Activated B cell treated with CpG ODN at 0.5 μM for 24 hours (primary cell): ENCODE measurements around the gene PPP2R2C. TPM values are rescaled to one million over a fixed set of nuclear protein-coding genes. Genes with fewer than 3 reads are reported as not detected.

Source experiments
- ATAC-seq: fragments of 200-7000 bp; cut with Tn5 transposase; one replicate; pipeline ENCODE4 v1.10.0; 2021; ENCODE audit warnings: low read depth, mild to moderate bottlenecking, moderate library complexity
- CTCF ChIA-PET: fragments of 350-600 bp; sonication (Branson Sonifier 250); formaldehyde crosslinking; loops from one replicate; lab custom pipeline; 2021; ENCODE audit warnings: antibody characterized with exemption; lab: Charles Lee
- POLR2A ChIA-PET: fragments of 350-600 bp; sonication (Branson Sonifier 250); formaldehyde crosslinking; loops from one replicate; lab custom pipeline; 2021; ENCODE audit warnings: antibody characterized with exemption; lab: Charles Lee
- DNase-seq: peaks from one replicate; pipeline ENCODE4 v3.0.0; 2022
- H3K27ac Mint-ChIP-seq: one replicate; pipeline ENCODE4 v1.8.0; 2020; ENCODE audit warnings: mixed read lengths
- H3K27me3 Mint-ChIP-seq: one replicate; pipeline ENCODE4 v1.8.0; 2021; ENCODE audit warnings: mixed read lengths
- H3K36me3 Mint-ChIP-seq: one replicate; pipeline ENCODE4 v1.8.0; 2021; ENCODE audit warnings: low read depth, mixed read lengths
- H3K4me1 Mint-ChIP-seq: one replicate; pipeline ENCODE4 v1.8.0; 2021; ENCODE audit warnings: mixed read lengths
- H3K4me3 Mint-ChIP-seq: one replicate; pipeline ENCODE4 v1.8.0; 2020; ENCODE audit warnings: mild to moderate bottlenecking, mixed read lengths
- H3K9me3 Mint-ChIP-seq: one replicate; pipeline ENCODE4 v1.8.0; 2020; ENCODE audit warnings: mixed read lengths
- intact Hi-C: fragments of 100-400 bp; cut with micrococcal nuclease; formaldehyde crosslinking; loops from one replicate; pipeline ENCODE4 v1.15.1; 2024
- total RNA-seq: library from RNA; stranded (reverse); gene quantifications from 2 replicates; pipeline ENCODE4 v1.2.3, GENCODE V29; 2022
- TF ChIP-seq, protein P1 (sequence below): fragments of 200-600 bp; IDR thresholded peaks from one replicate; pipeline ENCODE4 v1.8.0; 2022; ENCODE audit warnings: antibody characterized with exemption, mild to moderate bottlenecking

The PPP2R2C gene
- total RNA-seq, 1 donor from 2014 or later = not detected

DNA sequence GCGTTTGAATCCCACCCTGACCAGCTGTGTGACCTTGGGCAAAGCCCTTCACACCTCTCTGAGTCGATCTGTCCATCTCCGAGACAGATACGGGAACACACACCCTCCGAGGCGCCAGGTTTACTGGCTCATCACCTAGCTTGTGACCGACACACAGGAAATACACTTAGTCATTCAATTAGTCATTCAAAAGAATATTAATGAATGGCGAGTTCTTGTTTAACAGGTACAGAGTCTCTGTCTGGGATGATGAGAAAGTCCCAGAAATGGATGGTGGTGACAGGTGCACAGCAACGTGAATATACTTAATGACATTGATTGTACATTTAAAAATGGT is 80.6 kb downstream of the PPP2R2C start:
- peaks cover 8% of the 10 kb centered on the region for H3K27me3 Mint-ChIP-seq
- CTCF ChIA-PET = no interaction called here
- DNase-seq = no peak
- TF ChIP-seq, protein P1, sequence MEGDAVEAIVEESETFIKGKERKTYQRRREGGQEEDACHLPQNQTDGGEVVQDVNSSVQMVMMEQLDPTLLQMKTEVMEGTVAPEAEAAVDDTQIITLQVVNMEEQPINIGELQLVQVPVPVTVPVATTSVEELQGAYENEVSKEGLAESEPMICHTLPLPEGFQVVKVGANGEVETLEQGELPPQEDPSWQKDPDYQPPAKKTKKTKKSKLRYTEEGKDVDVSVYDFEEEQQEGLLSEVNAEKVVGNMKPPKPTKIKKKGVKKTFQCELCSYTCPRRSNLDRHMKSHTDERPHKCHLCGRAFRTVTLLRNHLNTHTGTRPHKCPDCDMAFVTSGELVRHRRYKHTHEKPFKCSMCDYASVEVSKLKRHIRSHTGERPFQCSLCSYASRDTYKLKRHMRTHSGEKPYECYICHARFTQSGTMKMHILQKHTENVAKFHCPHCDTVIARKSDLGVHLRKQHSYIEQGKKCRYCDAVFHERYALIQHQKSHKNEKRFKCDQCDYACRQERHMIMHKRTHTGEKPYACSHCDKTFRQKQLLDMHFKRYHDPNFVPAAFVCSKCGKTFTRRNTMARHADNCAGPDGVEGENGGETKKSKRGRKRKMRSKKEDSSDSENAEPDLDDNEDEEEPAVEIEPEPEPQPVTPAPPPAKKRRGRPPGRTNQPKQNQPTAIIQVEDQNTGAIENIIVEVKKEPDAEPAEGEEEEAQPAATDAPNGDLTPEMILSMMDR = no peak
- no peak overlapping the region for H3K27ac Mint-ChIP-seq
- H3K36me3 Mint-ChIP-seq = no peaks in the 10 kb centered on the region
- POLR2A ChIA-PET = no interaction called here
- intact Hi-C loops = no loop called here
- H3K4me3 Mint-ChIP-seq = no peak overlapping the region
- no peaks in the 10 kb centered on the region for H3K9me3 Mint-ChIP-seq
- no peak for ATAC-seq
- H3K4me1 Mint-ChIP-seq = no peaks in the 10 kb centered on the region

GRCh38 chr4:6391186-6391851 is 81.1 kb downstream of the PPP2R2C start:
- DNase-seq (no peak), ATAC-seq (no peak)
- H3K4me1 Mint-ChIP-seq = no peaks in the 10 kb centered on the region
- H3K27me3 Mint-ChIP-seq = peaks cover 8% of the 10 kb centered on the region
- ChIA-PET POLR2A (no interaction called here), CTCF (no interaction called here)
- TF ChIP-seq, protein P1 = no peak
- no peaks in the 10 kb centered on the region for H3K9me3 Mint-ChIP-seq
- H3K36me3 Mint-ChIP-seq = no peaks in the 10 kb centered on the region
- H3K27ac Mint-ChIP-seq = no peak overlapping the region
- intact Hi-C loops = no loop called here
- no peak overlapping the region for H3K4me3 Mint-ChIP-seq

DNA sequence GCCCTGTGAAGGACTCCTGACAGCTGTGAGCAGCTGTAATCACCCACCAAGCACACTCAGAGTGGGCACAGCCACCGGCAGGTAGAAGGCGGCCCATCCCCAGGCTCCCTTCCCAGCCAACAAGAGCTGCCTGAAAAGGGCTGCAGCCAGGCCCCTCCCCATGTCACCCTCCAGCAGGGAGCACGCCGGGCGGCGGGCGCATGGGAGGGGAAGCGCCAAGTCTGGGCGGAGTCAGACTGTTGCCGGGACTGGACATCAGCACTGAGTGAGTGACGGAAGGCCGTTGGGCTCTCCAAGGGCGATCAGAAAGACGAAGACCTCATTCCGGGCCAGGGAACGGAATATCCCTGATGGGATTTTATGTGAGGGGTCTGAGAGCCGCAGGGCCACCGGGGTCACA is 82.1 kb downstream of the PPP2R2C start:
- H3K36me3 Mint-ChIP-seq = no peaks in the 10 kb centered on the region
- CTCF ChIA-PET = no interaction called here
- TF ChIP-seq, protein P1 = no peak

GRCh38 chr4:6389142-6389825 is 83.1 kb downstream of the PPP2R2C start:
- H3K4me3 Mint-ChIP-seq = no peak overlapping the region
- no peak for DNase-seq
- no peaks in the 10 kb centered on the region for H3K36me3 Mint-ChIP-seq
- H3K27ac Mint-ChIP-seq = no peak overlapping the region
- no peaks in the 10 kb centered on the region for H3K4me1 Mint-ChIP-seq
- no peaks in the 10 kb centered on the region for H3K9me3 Mint-ChIP-seq
- peaks cover 10% of the 10 kb centered on the region for H3K27me3 Mint-ChIP-seq
- TF ChIP-seq, protein P1 = no peak
- no peak for ATAC-seq
- intact Hi-C loops = no loop called here
- POLR2A ChIA-PET = no interaction called here
- CTCF ChIA-PET = no interaction called here

More for the DNA sequence above, 82.1 kb downstream of the PPP2R2C start:
- Mint-ChIP-seq H3K4me1 (no peaks in the 10 kb centered on the region), H3K9me3 (no peaks in the 10 kb centered on the region), H3K27ac (no peak overlapping the region), H3K4me3 (no peak overlapping the region), H3K27me3 (peaks cover 8% of the 10 kb centered on the region)
- DNase-seq (no peak), ATAC-seq (no peak)
- POLR2A ChIA-PET = no interaction called here
- intact Hi-C loops = no loop called here

GRCh38 chr4:6388713-6389112 is 83.7 kb downstream of the PPP2R2C start:
- DNase-seq (no peak), ATAC-seq (no peak)
- no peak overlapping the region for H3K4me3 Mint-ChIP-seq
- H3K4me1 Mint-ChIP-seq = no peaks in the 10 kb centered on the region
- intact Hi-C loops = no loop called here
- ChIA-PET CTCF (no interaction called here), POLR2A (no interaction called here)
- H3K9me3 Mint-ChIP-seq = no peaks in the 10 kb centered on the region
- TF ChIP-seq, protein P1 = no peak
- H3K27ac Mint-ChIP-seq = no peak overlapping the region
- no peaks in the 10 kb centered on the region for H3K36me3 Mint-ChIP-seq
- H3K27me3 Mint-ChIP-seq = peaks cover 10% of the 10 kb centered on the region
